ENCODE measurements around the gene STOML1.

DNA sequence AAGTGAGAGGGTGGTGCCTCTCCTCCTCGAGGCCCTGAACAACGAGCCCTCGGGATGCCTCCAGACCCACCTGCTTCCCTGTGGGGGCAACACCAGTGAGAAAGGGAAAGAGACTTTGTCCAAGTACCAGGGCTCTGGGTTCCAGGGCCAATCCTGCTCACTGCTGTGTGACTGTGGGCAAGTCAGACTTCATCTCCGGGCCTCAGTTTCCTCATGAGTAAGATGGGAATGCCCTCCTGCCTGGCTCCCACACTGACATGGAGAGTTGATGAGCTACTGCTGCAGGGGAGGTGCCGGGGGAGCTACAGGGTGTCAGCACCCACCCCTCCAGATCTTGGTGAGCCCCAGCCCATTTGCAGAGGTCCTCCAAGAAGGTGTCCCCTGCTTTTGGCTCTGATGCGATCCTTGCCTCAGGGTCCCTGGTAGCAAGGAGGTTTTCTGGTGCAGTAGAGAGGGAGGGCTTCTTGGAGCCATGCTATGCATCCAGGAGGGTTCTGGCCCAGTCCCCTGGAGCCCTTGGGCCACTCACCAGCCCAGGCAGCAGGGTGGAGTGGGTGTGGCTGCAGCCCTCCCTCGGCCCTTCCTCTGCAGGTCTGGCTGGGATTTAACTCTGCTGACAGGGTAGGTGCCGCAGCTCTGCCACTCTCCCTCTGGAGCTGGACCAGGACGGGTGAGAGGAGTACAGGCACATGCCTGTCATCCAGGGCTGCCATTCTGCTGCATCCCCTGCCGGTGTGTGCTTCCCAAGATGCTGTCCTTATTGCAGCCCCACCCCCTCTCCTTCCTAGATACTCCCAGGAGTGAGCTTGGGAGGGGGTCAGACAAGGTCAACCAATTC lies 39.0 kb downstream of the STOML1 start:
- TF ChIP-seq, protein P1, sequence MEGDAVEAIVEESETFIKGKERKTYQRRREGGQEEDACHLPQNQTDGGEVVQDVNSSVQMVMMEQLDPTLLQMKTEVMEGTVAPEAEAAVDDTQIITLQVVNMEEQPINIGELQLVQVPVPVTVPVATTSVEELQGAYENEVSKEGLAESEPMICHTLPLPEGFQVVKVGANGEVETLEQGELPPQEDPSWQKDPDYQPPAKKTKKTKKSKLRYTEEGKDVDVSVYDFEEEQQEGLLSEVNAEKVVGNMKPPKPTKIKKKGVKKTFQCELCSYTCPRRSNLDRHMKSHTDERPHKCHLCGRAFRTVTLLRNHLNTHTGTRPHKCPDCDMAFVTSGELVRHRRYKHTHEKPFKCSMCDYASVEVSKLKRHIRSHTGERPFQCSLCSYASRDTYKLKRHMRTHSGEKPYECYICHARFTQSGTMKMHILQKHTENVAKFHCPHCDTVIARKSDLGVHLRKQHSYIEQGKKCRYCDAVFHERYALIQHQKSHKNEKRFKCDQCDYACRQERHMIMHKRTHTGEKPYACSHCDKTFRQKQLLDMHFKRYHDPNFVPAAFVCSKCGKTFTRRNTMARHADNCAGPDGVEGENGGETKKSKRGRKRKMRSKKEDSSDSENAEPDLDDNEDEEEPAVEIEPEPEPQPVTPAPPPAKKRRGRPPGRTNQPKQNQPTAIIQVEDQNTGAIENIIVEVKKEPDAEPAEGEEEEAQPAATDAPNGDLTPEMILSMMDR (conservative IDR thresholded peaks at IDR 0.05; ENCODE audit: low read length), result no peak
- no peak for TF ChIP-seq EZH2phosphoT487 (IDR thresholded peaks at IDR 0.05; ENCODE audit: borderline replicate concordance)
